MCF 10A (cell line): ENCODE results near the gene SOCS2. TPM values are rescaled to one million over a fixed set of nuclear protein-coding genes. Genes with fewer than 3 reads are reported as not detected.
"Not testable (repeated sequence)": the region's sequence is repeated elsewhere in the genome, so short reads cannot be mapped to it uniquely, and the experiment has no call there.

Source experiments
- BruUV-seq: library from RNA; stranded (reverse); fragments of 400-500 nt; replicated peaks from 2 replicates; lab custom pipeline; 2021; lab: Mats Ljungman, UMichigan
- CTCF ChIA-PET: fragments of 300-600 bp; sonication (Branson Sonifier 250); formaldehyde crosslinking; extraction: SDS; loops from one replicate; lab custom pipeline; 2021; ENCODE audit warnings: antibody characterized with exemption, inconsistent platforms; lab: Yijun Ruan, JAX
- POLR2A ChIA-PET: fragments of 300-600, 350-650 bp; sonication (Branson Sonifier 250); formaldehyde crosslinking; extraction: SDS; loops from one replicate; lab custom pipeline; 2020; ENCODE audit warnings: antibody characterized with exemption, inconsistent platforms; lab: Yijun Ruan, JAX
- DNase-seq: peaks from one replicate; pipeline ENCODE4 v3.0.0-alpha.2; 2018; ENCODE audit not compliant: unreplicated experiment
- H3K27ac Mint-ChIP-seq: one replicate; pipeline ENCODE4 v1.8.0; 2022; ENCODE audit warnings: mild to moderate bottlenecking, low read depth, mixed read lengths; ENCODE audit not compliant: unreplicated experiment
- H3K27me3 Mint-ChIP-seq: one replicate; pipeline ENCODE4 v1.8.0; 2022; ENCODE audit warnings: mixed read lengths; ENCODE audit not compliant: insufficient read depth, unreplicated experiment
- H3K36me3 Mint-ChIP-seq: one replicate; pipeline ENCODE4 v1.8.0; 2022; ENCODE audit warnings: mild to moderate bottlenecking, moderate library complexity, mixed read lengths; ENCODE audit not compliant: insufficient read depth, unreplicated experiment
- H3K4me1 Mint-ChIP-seq: one replicate; pipeline ENCODE4 v1.8.0; 2022; ENCODE audit warnings: mixed read lengths; ENCODE audit not compliant: insufficient read depth, unreplicated experiment
- H3K4me3 Mint-ChIP-seq: one replicate; pipeline ENCODE4 v1.8.0; 2022; ENCODE audit warnings: mild to moderate bottlenecking, moderate library complexity, mixed read lengths; ENCODE audit not compliant: unreplicated experiment
- H3K9me3 Mint-ChIP-seq: one replicate; pipeline ENCODE4 v1.8.0; 2022; ENCODE audit warnings: mixed read lengths; ENCODE audit not compliant: unreplicated experiment
- CTCF ChIP-seq: fragments of 200-600 bp; IDR thresholded peaks from one replicate; pipeline ENCODE4 v1.8.0; 2022; ENCODE audit warnings: antibody characterized with exemption, mild to moderate bottlenecking; ENCODE audit not compliant: unreplicated experiment
- intact Hi-C: fragments of 100-400 bp; cut with micrococcal nuclease; formaldehyde crosslinking; loops from 2 replicates; pipeline ENCODE4 v1.14.1; 2022
- total RNA-seq: library from RNA; stranded (reverse); gene quantifications from 2 replicates; pipeline ENCODE4 v1.2.3, GENCODE V29; 2022

The SOCS2 gene
- total RNA-seq, 1 experiment from 2014 or later = 44.9 TPM

- ChIA-PET POLR2A (interaction anchor here (0.6 kb wide), 1 partner anchor 34 kb away, joined by 3 read pairs; no protein-coding TSS in a partner anchor), CTCF (no interaction called here)
- Mint-ChIP-seq H3K27ac (no peak overlapping the region), H3K9me3 (no peaks in the 10 kb centered on the region), H3K4me3 (no peak overlapping the region), H3K27me3 (no peaks in the 10 kb centered on the region), H3K4me1 (no peaks in the 10 kb centered on the region), H3K36me3 (no peaks in the 10 kb centered on the region)
- intact Hi-C loops = no loop called here
- DNase-seq = no peak
- no TSS peak for BruUV-seq
- TF ChIP-seq CTCF = no peak
Observed at GRCh38 chr12:93547778-93548177, 24.7 kb upstream of the SOCS2 start.

GRCh38 chr12:93549174-93549573 lies 23.3 kb upstream of the SOCS2 start:
- H3K27me3 Mint-ChIP-seq = no peaks in the 10 kb centered on the region
- TF ChIP-seq CTCF = no peak
- ChIA-PET CTCF (no interaction called here), POLR2A (no interaction called here)
- H3K9me3 Mint-ChIP-seq = no peaks in the 10 kb centered on the region
- no TSS peak for BruUV-seq
- DNase-seq = no peak
- H3K4me3 Mint-ChIP-seq = no peak overlapping the region
- intact Hi-C loops = no loop called here
- H3K36me3 Mint-ChIP-seq = no peaks in the 10 kb centered on the region
- no peaks in the 10 kb centered on the region for H3K4me1 Mint-ChIP-seq
- no peak overlapping the region for H3K27ac Mint-ChIP-seq

- no peak overlapping the region for H3K27ac Mint-ChIP-seq
- CTCF ChIA-PET = interaction anchor here (0.6 to 1.2 kb wide), 2 partner anchors 516 to 550 kb away, joined by 3 read pairs; no protein-coding TSS in a partner anchor
- no peaks in the 10 kb centered on the region for H3K9me3 Mint-ChIP-seq
- no peaks in the 10 kb centered on the region for H3K4me1 Mint-ChIP-seq
- no peak for TF ChIP-seq CTCF
- BruUV-seq = no TSS peak
- no peak for DNase-seq
- H3K27me3 Mint-ChIP-seq = no peaks in the 10 kb centered on the region
- H3K36me3 Mint-ChIP-seq = no peaks in the 10 kb centered on the region
- H3K4me3 Mint-ChIP-seq = no peak overlapping the region
- POLR2A ChIA-PET = interaction anchor here (0.6 kb wide), 1 partner anchor 599 kb away, joined by 4 read pairs; no protein-coding TSS in a partner anchor
- intact Hi-C loops = no loop called here
Observed at GRCh38 chr12:93550748-93551611, 21.5 kb upstream of the SOCS2 start.

- Mint-ChIP-seq H3K27ac (no peak overlapping the region), H3K27me3 (no peaks in the 10 kb centered on the region), H3K9me3 (no peaks in the 10 kb centered on the region), H3K4me3 (no peak overlapping the region), H3K4me1 (no peaks in the 10 kb centered on the region), H3K36me3 (no peaks in the 10 kb centered on the region)
- ChIA-PET POLR2A (no interaction called here), CTCF (interaction anchor here (0.7 kb wide), 1 partner anchor 206 kb away, joined by 3 read pairs; no protein-coding TSS in a partner anchor)
- no peak for TF ChIP-seq CTCF
- intact Hi-C loops = no loop called here
- no TSS peak for BruUV-seq
- DNase-seq = no peak
Observed at GRCh38 chr12:93552427-93552826, 20.0 kb upstream of the SOCS2 start.

GRCh38 chr12:93557879-93558278 lies 14.6 kb upstream of the SOCS2 start:
- DNase-seq, H3K36me3 Mint-ChIP-seq, H3K4me3 Mint-ChIP-seq, H3K4me1 Mint-ChIP-seq, H3K27me3 Mint-ChIP-seq, BruUV-seq, POLR2A ChIA-PET, H3K27ac Mint-ChIP-seq, intact Hi-C loops: not testable (repeated sequence)
- H3K9me3 Mint-ChIP-seq = peaks cover 23% of the 10 kb centered on the region
- CTCF ChIA-PET = interaction anchor here (1.3 kb wide), 1 partner anchor 11 kb away, joined by 4 read pairs; no protein-coding TSS in a partner anchor

- DNase-seq, BruUV-seq, intact Hi-C loops, H3K4me1 Mint-ChIP-seq, H3K36me3 Mint-ChIP-seq, H3K4me3 Mint-ChIP-seq, H3K27me3 Mint-ChIP-seq, H3K27ac Mint-ChIP-seq: not testable (repeated sequence)
- peaks cover 23% of the 10 kb centered on the region for H3K9me3 Mint-ChIP-seq
- ChIA-PET CTCF (interaction anchor here (0.7 to 1.3 kb wide), 2 partner anchors 10 to 846 kb away, joined by 3 to 4 read pairs; no protein-coding TSS in a partner anchor), POLR2A (interaction anchor here (0.7 to 0.9 kb wide), 2 partner anchors 542 to 544 kb away, joined by 3 read pairs; no protein-coding TSS in a partner anchor)
Observed at GRCh38 chr12:93558685-93559084, 13.8 kb upstream of the SOCS2 start.
